Liver (tissue), 3 donors: ENCODE data around the gene PDZD2.

ENCODE experiments used
- HNF4A ChIP-seq, 2 donors: conservative IDR thresholded peaks; 2 replicates each; pipeline ENCODE4 v1.6.1; 2016; ENCODE audit warnings: antibody characterized with exemption in 2 of 2, mild to moderate bottlenecking in 2 of 2
- RXRA ChIP-seq, 2 donors: IDR thresholded peaks; 2 replicates each; pipeline ENCODE4 v1.6.1; 2017 to 2018; ENCODE audit warnings: antibody characterized with exemption in 2 of 2, mild to moderate bottlenecking in 1 of 2
- TAF1 ChIP-seq: conservative IDR thresholded peaks from 2 replicates; pipeline ENCODE4 v1.6.1; 2016; ENCODE audit warnings: antibody characterized with exemption, mild to moderate bottlenecking
- TF ChIP-seq, protein P1 (sequence below): IDR thresholded peaks from 2 replicates; pipeline ENCODE4 v1.6.1; 2016; ENCODE audit warnings: antibody characterized with exemption, mild to moderate bottlenecking
- TF ChIP-seq, protein P2 (sequence below): IDR thresholded peaks from 2 replicates; pipeline ENCODE4 v1.6.1; 2016; ENCODE audit warnings: antibody characterized with exemption
- TF ChIP-seq, protein P3 (sequence below): fragments of 150-350 bp; IDR thresholded peaks from 2 replicates; pipeline ENCODE4 v1.5.1; 2017; ENCODE audit warnings: improper control_type of control experiment, low read depth, low read length; ENCODE audit not compliant: missing input control
- donor health status: healthy.
- donor health status: healthy.

DNA sequence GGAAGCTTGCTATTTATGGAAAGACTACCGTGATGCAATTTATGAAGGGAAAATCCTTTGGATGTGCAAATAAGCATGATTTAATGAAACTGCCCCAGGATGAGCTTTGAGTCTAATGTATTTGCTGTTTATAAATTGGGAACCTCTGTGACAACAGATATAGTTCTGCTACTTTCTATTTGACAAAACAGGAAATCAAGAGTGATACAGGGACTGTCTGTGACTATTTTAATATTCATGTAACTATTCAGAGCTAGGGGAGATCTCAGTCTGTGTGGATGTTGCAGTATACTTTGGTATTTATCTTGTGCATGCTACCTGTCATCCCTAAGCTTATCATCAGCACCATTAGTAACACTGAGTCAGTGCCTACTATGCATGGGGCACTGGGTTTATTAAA is 132.1 kb downstream of the PDZD2 start:
- TF ChIP-seq, protein P1, sequence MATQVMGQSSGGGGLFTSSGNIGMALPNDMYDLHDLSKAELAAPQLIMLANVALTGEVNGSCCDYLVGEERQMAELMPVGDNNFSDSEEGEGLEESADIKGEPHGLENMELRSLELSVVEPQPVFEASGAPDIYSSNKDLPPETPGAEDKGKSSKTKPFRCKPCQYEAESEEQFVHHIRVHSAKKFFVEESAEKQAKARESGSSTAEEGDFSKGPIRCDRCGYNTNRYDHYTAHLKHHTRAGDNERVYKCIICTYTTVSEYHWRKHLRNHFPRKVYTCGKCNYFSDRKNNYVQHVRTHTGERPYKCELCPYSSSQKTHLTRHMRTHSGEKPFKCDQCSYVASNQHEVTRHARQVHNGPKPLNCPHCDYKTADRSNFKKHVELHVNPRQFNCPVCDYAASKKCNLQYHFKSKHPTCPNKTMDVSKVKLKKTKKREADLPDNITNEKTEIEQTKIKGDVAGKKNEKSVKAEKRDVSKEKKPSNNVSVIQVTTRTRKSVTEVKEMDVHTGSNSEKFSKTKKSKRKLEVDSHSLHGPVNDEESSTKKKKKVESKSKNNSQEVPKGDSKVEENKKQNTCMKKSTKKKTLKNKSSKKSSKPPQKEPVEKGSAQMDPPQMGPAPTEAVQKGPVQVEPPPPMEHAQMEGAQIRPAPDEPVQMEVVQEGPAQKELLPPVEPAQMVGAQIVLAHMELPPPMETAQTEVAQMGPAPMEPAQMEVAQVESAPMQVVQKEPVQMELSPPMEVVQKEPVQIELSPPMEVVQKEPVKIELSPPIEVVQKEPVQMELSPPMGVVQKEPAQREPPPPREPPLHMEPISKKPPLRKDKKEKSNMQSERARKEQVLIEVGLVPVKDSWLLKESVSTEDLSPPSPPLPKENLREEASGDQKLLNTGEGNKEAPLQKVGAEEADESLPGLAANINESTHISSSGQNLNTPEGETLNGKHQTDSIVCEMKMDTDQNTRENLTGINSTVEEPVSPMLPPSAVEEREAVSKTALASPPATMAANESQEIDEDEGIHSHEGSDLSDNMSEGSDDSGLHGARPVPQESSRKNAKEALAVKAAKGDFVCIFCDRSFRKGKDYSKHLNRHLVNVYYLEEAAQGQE = no peak
- TF ChIP-seq, protein P2, sequence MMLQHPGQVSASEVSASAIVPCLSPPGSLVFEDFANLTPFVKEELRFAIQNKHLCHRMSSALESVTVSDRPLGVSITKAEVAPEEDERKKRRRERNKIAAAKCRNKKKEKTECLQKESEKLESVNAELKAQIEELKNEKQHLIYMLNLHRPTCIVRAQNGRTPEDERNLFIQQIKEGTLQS = no peak
- TF ChIP-seq HNF4A (conservative IDR thresholded peaks at IDR 0.05) (no peak), RXRA (IDR thresholded peaks at IDR 0.05) (no peak), TAF1 (no peak)
- TF ChIP-seq, protein P3, sequence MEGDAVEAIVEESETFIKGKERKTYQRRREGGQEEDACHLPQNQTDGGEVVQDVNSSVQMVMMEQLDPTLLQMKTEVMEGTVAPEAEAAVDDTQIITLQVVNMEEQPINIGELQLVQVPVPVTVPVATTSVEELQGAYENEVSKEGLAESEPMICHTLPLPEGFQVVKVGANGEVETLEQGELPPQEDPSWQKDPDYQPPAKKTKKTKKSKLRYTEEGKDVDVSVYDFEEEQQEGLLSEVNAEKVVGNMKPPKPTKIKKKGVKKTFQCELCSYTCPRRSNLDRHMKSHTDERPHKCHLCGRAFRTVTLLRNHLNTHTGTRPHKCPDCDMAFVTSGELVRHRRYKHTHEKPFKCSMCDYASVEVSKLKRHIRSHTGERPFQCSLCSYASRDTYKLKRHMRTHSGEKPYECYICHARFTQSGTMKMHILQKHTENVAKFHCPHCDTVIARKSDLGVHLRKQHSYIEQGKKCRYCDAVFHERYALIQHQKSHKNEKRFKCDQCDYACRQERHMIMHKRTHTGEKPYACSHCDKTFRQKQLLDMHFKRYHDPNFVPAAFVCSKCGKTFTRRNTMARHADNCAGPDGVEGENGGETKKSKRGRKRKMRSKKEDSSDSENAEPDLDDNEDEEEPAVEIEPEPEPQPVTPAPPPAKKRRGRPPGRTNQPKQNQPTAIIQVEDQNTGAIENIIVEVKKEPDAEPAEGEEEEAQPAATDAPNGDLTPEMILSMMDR = no peak
